HepG2 (cell line): ENCODE data around the gene GPS1. TPM values are rescaled to one million over a fixed set of nuclear protein-coding genes. Genes with fewer than 3 reads are reported as not detected.
A peak's percentile ranks its signal among the peaks of the same experiment; 100 is the strongest.

ENCODE experiments used
- EP300 ChIP-seq, 3 experiments: sonication (generic) in 1 of 3; formaldehyde crosslinking in 1 of 3; IDR thresholded peaks; 2 replicates each; pipeline versions ENCODE4 v1.5.1 to v1.6.1; 2011 to 2020; ENCODE audit warnings: low read depth in 2 of 3, low read length in 2 of 3, borderline replicate concordance in 1 of 3, improper control_type of control experiment in 1 of 3, mild to moderate bottlenecking in 1 of 3, missing genetic modification reagents in 1 of 3, moderate library complexity in 1 of 3
- NR2C2 ChIP-seq: sonication (generic); formaldehyde crosslinking; IDR thresholded peaks from 2 replicates; pipeline ENCODE4 v1.4.0; 2020; ENCODE audit warnings: missing genetic modification reagents, mild to moderate bottlenecking, moderate library complexity, borderline replicate concordance
- SALL1 ChIP-seq: sonication (generic); formaldehyde crosslinking; IDR thresholded peaks from 2 replicates; pipeline ENCODE4 v1.8.0; 2022; ENCODE audit warnings: mild to moderate bottlenecking, missing genetic modification reagents
- SAP130 ChIP-seq: IDR thresholded peaks from 2 replicates; pipeline ENCODE4 v1.6.1; 2016; ENCODE audit warnings: low read depth
- SP4 ChIP-seq: sonication (generic); formaldehyde crosslinking; IDR thresholded peaks from 2 replicates; pipeline ENCODE4 v1.8.1; 2023; ENCODE audit warnings: mild to moderate bottlenecking, missing genetic modification reagents
- TEAD3 ChIP-seq: optimal IDR thresholded peaks from 2 replicates; pipeline ENCODE3; 2016; ENCODE audit warnings: borderline replicate concordance
- THAP11 ChIP-seq: IDR thresholded peaks from 2 replicates; pipeline ENCODE4 v1.6.1; 2016; ENCODE audit warnings: missing biosample characterization, missing genetic modification reagents
- USF2 ChIP-seq, 2 experiments: sonication (generic) in 1 of 2; formaldehyde crosslinking in 1 of 2; IDR thresholded peaks; 2 replicates each; pipeline versions ENCODE4 v1.5.1 to v1.6.1; 2011 to 2020; ENCODE audit warnings: borderline replicate concordance in 1 of 2, low read depth in 1 of 2, low read length in 1 of 2, mild to moderate bottlenecking in 1 of 2, missing genetic modification reagents in 1 of 2, moderate library complexity in 1 of 2
- ZBTB38 ChIP-seq: sonication (generic); formaldehyde crosslinking; IDR thresholded peaks from 2 replicates; pipeline ENCODE4 v1.5.1; 2020; ENCODE audit warnings: mild to moderate bottlenecking, missing genetic modification reagents
- ZC3H4 ChIP-seq: sonication (generic); formaldehyde crosslinking; IDR thresholded peaks from 2 replicates; pipeline ENCODE4 v1.4.0; 2020; ENCODE audit warnings: missing genetic modification reagents, borderline replicate concordance
- ZNF205 ChIP-seq: IDR thresholded peaks from 2 replicates; pipeline ENCODE4 v1.6.1; 2018; ENCODE audit warnings: missing biosample characterization, missing genetic modification reagents
- polyA plus RNA-seq, 8 experiments: library from polyadenylated mRNA; depleted of rRNA in 3 of 8; stranded (reverse) in 7 of 8; unstranded in 1 of 8; fragments of >200 nt; fragmentation: Illumina TruSeq in 4 of 8; extraction: Trizol in 4 of 8; gene quantifications; 2 replicates each; pipeline versions ENCODE4 v1.2.1 to v1.2.3, GENCODE V29; 2011 to 2016; ENCODE audit warnings: low read depth in 4 of 8, missing spikeins in 1 of 8, mixed read lengths in 1 of 8; ENCODE audit not compliant: insufficient read depth in 1 of 8
- total RNA-seq, 5 experiments: library from RNA; depleted of rRNA; stranded (reverse); fragments of >200 nt; fragmentation: Illumina TruSeq; extraction: Trizol; gene quantifications; 2 replicates each; pipeline ENCODE4 v1.2.3, GENCODE V29; 2016; ENCODE audit warnings: low read depth in 1 of 5
- TF ChIP-seq, protein P1 (sequence below): sonication (generic); formaldehyde crosslinking; IDR thresholded peaks from 2 replicates; pipeline ENCODE4 v1.4.0; 2020; ENCODE audit warnings: missing genetic modification reagents, mild to moderate bottlenecking, borderline replicate concordance

GPS1 gene
- total and polyA plus RNA-seq, 2 of the 13 experiments (the other 11 are each of a cell fraction or from before 2014, with no cell fraction given), result 124 to 128 TPM

DNA sequence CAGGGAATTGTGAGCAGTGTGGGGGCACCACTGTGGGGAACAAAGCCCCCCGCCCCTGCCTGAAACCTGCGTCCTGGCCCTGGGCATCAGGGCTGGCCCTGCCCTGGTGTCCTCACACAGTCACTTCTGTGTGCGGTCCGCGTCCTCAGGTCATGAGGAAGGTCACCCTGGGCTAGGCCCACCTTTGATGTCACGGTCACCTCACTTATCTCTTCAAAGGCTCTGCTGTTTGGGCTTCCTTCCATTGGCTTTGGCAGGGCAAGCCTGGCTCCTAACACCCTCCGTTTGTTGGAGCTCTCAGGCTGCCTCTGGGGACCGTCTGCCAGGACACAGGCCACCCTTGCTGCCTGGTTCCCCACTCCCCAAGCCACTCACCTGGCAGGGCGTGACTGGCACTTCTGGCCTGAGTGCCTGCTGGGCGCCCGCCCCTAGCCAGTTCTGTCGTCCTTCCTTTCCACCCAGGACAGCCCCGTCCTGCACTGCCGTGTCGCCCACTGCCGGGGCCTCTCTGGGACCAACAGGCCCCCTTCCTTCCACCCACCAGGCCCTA lies 37.9 kb upstream of the GPS1 start (continued):
- no peak for TF ChIP-seq USF2 (IDR thresholded peaks at IDR 0.05; ENCODE audit: low read depth, low read length)
- TF ChIP-seq USF2 (CRISPR knock-in tag; IDR thresholded peaks at IDR 0.05; ENCODE audit: borderline replicate concordance), result no peak
- no peak for TF ChIP-seq ZNF205
- TF ChIP-seq THAP11, result 0 out of 2 replicates have a peak, but pooled peaks have one; percentile 20
- TF ChIP-seq SALL1, result no peak
- TF ChIP-seq NR2C2 (CRISPR knock-in tag), result peak; percentile 66
- TF ChIP-seq, protein P1, sequence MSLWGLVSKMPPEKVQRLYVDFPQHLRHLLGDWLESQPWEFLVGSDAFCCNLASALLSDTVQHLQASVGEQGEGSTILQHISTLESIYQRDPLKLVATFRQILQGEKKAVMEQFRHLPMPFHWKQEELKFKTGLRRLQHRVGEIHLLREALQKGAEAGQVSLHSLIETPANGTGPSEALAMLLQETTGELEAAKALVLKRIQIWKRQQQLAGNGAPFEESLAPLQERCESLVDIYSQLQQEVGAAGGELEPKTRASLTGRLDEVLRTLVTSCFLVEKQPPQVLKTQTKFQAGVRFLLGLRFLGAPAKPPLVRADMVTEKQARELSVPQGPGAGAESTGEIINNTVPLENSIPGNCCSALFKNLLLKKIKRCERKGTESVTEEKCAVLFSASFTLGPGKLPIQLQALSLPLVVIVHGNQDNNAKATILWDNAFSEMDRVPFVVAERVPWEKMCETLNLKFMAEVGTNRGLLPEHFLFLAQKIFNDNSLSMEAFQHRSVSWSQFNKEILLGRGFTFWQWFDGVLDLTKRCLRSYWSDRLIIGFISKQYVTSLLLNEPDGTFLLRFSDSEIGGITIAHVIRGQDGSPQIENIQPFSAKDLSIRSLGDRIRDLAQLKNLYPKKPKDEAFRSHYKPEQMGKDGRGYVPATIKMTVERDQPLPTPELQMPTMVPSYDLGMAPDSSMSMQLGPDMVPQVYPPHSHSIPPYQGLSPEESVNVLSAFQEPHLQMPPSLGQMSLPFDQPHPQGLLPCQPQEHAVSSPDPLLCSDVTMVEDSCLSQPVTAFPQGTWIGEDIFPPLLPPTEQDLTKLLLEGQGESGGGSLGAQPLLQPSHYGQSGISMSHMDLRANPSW, result no peak
- TF ChIP-seq EP300 (IDR thresholded peaks at IDR 0.05; ENCODE audit: low read depth in 2 of 2, low read length in 2 of 2), result peak in 1 of 2 experiments; percentile 35; a peak in 1 of 4 replicates
- peak; percentile 68; the same call in 1 of the 2 replicates for TF ChIP-seq EP300 (CRISPR knock-in tag; IDR thresholded peaks at IDR 0.05; ENCODE audit: borderline replicate concordance)
- 0 out of 2 replicates have a peak, but pooled peaks have one; percentile 15 for TF ChIP-seq ZC3H4 (CRISPR knock-in tag)
- peak; percentile 11 for TF ChIP-seq TEAD3 (CRISPR knock-in tag)
- TF ChIP-seq SAP130, result peak; percentile 41; the same call in 1 of the 2 replicates
- TF ChIP-seq ZBTB38, result peak; percentile 82
- peak; percentile 52; the same call in 1 of the 2 replicates for TF ChIP-seq SP4 (CRISPR knock-in tag)
